ENCODE measurements around the gene PIBF1.
"Not testable (repeated sequence)": the region's sequence is repeated elsewhere in the genome, so short reads cannot be mapped to it uniquely, and the experiment has no call there.

DNA sequence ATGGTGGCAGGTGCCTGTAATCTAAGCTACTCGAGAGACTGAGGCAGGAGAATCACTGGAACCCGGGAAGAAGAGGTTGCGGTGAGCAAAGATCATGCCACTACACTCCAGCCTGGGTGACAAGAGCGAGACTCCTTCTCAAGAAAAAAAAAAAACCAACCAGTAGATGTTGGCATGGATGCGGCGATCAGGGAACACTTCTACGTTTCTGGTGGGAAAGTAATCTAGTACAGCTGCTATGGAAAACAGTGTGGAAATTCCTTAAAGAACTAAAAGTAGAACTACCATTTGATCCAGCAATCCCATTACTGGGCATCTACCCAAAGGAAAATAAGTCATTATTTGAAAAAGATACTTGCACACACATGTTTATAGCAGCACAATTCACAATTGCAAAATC lies 119.6 kb downstream of the PIBF1 start:
- TF ChIP-seq, protein P1, sequence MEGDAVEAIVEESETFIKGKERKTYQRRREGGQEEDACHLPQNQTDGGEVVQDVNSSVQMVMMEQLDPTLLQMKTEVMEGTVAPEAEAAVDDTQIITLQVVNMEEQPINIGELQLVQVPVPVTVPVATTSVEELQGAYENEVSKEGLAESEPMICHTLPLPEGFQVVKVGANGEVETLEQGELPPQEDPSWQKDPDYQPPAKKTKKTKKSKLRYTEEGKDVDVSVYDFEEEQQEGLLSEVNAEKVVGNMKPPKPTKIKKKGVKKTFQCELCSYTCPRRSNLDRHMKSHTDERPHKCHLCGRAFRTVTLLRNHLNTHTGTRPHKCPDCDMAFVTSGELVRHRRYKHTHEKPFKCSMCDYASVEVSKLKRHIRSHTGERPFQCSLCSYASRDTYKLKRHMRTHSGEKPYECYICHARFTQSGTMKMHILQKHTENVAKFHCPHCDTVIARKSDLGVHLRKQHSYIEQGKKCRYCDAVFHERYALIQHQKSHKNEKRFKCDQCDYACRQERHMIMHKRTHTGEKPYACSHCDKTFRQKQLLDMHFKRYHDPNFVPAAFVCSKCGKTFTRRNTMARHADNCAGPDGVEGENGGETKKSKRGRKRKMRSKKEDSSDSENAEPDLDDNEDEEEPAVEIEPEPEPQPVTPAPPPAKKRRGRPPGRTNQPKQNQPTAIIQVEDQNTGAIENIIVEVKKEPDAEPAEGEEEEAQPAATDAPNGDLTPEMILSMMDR (IDR thresholded peaks at IDR 0.05) = not testable (repeated sequence)
- TF ChIP-seq EP300 (IDR thresholded peaks at IDR 0.05) = not testable (repeated sequence)

All from tibial nerve (tissue), 4 donors.